Measurements from ENCODE around the gene CLEC17A. TPM values are rescaled to one million over a fixed set of nuclear protein-coding genes. Genes with fewer than 3 reads are reported as not detected.

The CLEC17A gene
- total RNA-seq, 2 donors from 2014 or later: 0.34 to 2.4 TPM

Other genes with a start within 250 kb of the CLEC17A start
- gene ADGRE5, start 201.6 kb upstream of the CLEC17A start, total RNA-seq: 1,000 to 10,000 TPM; 1,097 to 1,799 TPM
- 100 to 1,000 TPM; 276 to 284 TPM for gene DDX39A, start 163.7 kb upstream of the CLEC17A start, total RNA-seq
- 100 to 1,000 TPM; 163 to 202 TPM for gene PKN1, start 149.8 kb upstream of the CLEC17A start, total RNA-seq
- not detected for gene PTGER1, start 107.7 kb upstream of the CLEC17A start, total RNA-seq
- gene GIPC1, start 87.0 kb upstream of the CLEC17A start, total RNA-seq: 10 to 100 TPM; 34.8 to 38.6 TPM
- gene DNAJB1, start 64.7 kb upstream of the CLEC17A start, total RNA-seq: 100 to 1,000 TPM; 483 to 558 TPM
- 100 to 1,000 TPM; 111 to 125 TPM for gene TECR, start 53.5 kb upstream of the CLEC17A start, total RNA-seq
- 10 to 100 TPM; 60.7 to 62.5 TPM for gene NDUFB7, start 11.0 kb upstream of the CLEC17A start, total RNA-seq
- under 1 TPM in 1 of 2 donors, not detected in 1; 0.15 TPM for gene ADGRE3, start 91.8 kb downstream of the CLEC17A start, total RNA-seq
- 10 to 100 TPM; 17.6 to 22.7 TPM for gene ZNF333, start 107.0 kb downstream of the CLEC17A start, total RNA-seq
- 10 to 100 TPM in 1 of 2 donors, 1 to 10 TPM in 1; 5.3 to 20.6 TPM for gene ADGRE2, start 195.5 kb downstream of the CLEC17A start, total RNA-seq